Naive B cell (primary cell): ENCODE measurements around the gene SLC39A9. TPM values are rescaled to one million over a fixed set of nuclear protein-coding genes. Genes with fewer than 3 reads are reported as not detected.
A peak's percentile ranks its signal among the peaks of the same experiment; 100 is the strongest.
"Not testable (repeated sequence)": the region's sequence is repeated elsewhere in the genome, so short reads cannot be mapped to it uniquely, and the experiment has no call there.

Source experiments
- ATAC-seq, 2 donors: fragments of 150-1000 bp; cut with Tn5 transposase; 2 replicates each; pipeline ENCODE4 v1.10.0; 2021; ENCODE audit warnings: low read depth in 2 of 2, mild to moderate bottlenecking in 2 of 2, moderate library complexity in 2 of 2
- DNase-seq: peaks from one replicate; pipeline ENCODE4 v3.0.0; 2022
- H3K27ac Mint-ChIP-seq, 6 donors: one replicate each; pipeline ENCODE4 v1.8.0; 2020 to 2022; ENCODE audit warnings: mild to moderate bottlenecking in 6 of 6, mixed read lengths in 6 of 6, moderate library complexity in 5 of 6, inconsistent platforms in 2 of 6
- H3K27me3 Mint-ChIP-seq, 3 donors: one replicate each; pipeline ENCODE4 v1.8.0; 2021 to 2022; ENCODE audit warnings: mixed read lengths in 3 of 3, mild to moderate bottlenecking in 1 of 3
- H3K36me3 Mint-ChIP-seq, 2 donors: one replicate each; pipeline ENCODE4 v1.8.0; 2020 to 2022; ENCODE audit warnings: mixed read lengths in 2 of 2, inconsistent platforms in 1 of 2, mild to moderate bottlenecking in 1 of 2
- H3K4me1 Mint-ChIP-seq, 3 donors: one replicate each; pipeline ENCODE4 v1.8.0; 2020 to 2022; ENCODE audit warnings: mixed read lengths in 3 of 3, inconsistent platforms in 1 of 3, mild to moderate bottlenecking in 1 of 3, moderate library complexity in 1 of 3
- H3K4me3 Mint-ChIP-seq, 8 donors: one replicate each; pipeline ENCODE4 v1.8.0; 2020 to 2022; ENCODE audit warnings: mild to moderate bottlenecking in 8 of 8, mixed read lengths in 8 of 8, moderate library complexity in 8 of 8, inconsistent platforms in 2 of 8
- H3K9me3 Mint-ChIP-seq, 7 donors: one replicate each; pipeline ENCODE4 v1.8.0; 2020 to 2022; ENCODE audit warnings: mixed read lengths in 7 of 7, mild to moderate bottlenecking in 5 of 7, inconsistent platforms in 2 of 7, moderate library complexity in 1 of 7
- polyA plus RNA-seq, 6 donors: library from polyadenylated mRNA; unstranded; fragments of 300-500 nt; fragmentation: Illumina TruSeq; gene quantifications; one replicate each; pipeline ENCODE4 v1.2.3, GENCODE V29; 2021; ENCODE audit warnings: low read depth in 6 of 6

The SLC39A9 gene
- polyA plus RNA-seq, 6 donors from 2014 or later: 7.7 to 22.6 (median 18.4) TPM

DNA sequence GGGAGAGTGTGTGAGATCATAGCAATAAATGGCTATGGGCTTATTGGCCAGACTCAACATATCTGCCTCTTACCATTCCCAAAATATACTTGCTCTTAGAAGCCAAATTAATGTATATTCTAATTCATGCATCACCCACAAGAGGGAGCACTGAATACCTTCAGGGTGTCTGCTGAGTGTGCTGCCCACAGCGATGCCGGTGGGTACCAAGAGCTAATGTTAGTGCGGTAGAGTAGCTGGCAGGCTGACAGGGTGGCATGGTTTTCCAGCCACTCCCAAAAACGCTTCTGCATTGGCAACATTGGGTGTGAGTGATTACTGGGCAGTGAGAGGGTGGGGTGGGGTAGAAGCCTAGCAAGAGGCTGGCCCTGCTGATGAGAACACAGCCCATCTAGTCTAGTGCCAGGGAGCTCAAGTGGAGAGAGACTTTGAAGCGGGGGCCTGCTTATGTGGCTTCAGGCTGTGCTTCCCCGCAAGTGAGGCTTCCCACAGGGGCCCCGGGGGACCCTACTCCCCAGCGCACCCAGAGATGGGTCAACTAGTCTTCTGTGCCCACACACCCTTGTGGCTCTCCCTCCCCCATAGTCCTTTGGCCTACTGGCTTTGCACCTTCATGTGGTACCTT lies 76.8 kb downstream of the SLC39A9 start:
- ATAC-seq (no peak), DNase-seq (no peak)
- H3K27me3 Mint-ChIP-seq: peaks cover 21 to 48% (median 36%) of the 10 kb centered on the region in 3 donors
- H3K4me3 Mint-ChIP-seq: no peak overlapping the region
- H3K4me1 Mint-ChIP-seq: peaks cover 0 to 4% (median 4%) of the 10 kb centered on the region in 3 donors
- H3K27ac Mint-ChIP-seq: no peak overlapping the region
- peaks cover 0 to 10% of the 10 kb centered on the region in 2 donors for H3K36me3 Mint-ChIP-seq
- H3K9me3 Mint-ChIP-seq: peaks cover 0 to 3% (median 0%) of the 10 kb centered on the region in 7 donors

DNA sequence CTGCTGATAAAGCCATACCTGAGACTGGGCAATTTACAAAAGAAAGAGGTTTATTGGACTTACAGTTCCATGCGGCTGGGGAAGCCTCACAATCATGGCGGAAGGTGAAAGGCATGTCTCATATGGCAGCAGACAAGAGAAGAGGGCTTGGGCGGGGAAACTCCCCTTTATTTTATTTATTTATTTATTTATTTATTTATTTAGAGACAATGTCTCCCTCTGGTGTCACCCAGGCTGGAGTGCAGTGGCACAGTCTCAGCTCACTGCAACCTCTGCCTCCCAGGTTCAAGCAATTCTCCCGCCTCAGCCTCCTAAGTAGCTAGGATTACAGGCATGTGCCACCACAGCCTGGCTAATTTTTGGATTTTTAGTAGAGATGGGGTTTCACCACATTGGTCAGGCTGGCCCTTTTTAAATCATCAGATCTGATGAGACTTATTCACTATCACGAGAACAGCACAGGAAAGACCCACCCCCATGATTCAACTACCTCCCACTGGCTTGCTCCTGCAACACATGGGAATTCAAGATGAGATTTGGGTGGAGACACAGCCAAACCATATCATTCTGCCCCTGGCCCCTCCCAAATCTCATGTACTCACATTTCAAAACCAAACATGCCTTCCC lies 78.4 kb downstream of the SLC39A9 start:
- Mint-ChIP-seq H3K27ac (peak overlapping the region in 1 of 6 donors; percentile 75), H3K27me3 (peaks cover 26 to 48% (median 36%) of the 10 kb centered on the region in 3 donors)
- H3K9me3 Mint-ChIP-seq, H3K4me1 Mint-ChIP-seq, H3K4me3 Mint-ChIP-seq, DNase-seq, H3K36me3 Mint-ChIP-seq, ATAC-seq: not testable (repeated sequence)

DNA sequence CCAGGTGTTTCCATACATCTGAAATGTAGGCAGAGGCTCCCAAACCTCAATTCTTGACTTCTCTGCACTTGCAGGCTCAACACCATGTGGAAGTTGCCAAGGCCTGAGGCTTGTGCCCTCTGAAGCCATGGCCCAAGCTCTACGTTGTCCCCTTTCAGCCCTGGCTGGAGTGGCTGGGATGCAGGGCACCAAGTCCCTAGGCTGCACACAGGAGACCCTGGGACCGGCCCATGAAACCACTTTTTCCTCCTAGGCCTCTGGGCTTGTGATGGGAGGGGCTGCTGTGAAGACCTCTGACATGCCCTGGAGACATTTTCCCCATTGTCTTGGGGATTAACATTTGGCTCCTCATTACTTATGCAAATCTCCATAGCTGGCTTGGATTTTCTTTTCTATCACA lies 79.6 kb downstream of the SLC39A9 start:
- Mint-ChIP-seq H3K27me3 (peaks cover 31 to 58% (median 46%) of the 10 kb centered on the region in 3 donors), H3K4me1 (peaks cover 5 to 16% (median 15%) of the 10 kb centered on the region in 3 donors)
- not testable (repeated sequence) for H3K36me3 Mint-ChIP-seq, H3K9me3 Mint-ChIP-seq, H3K27ac Mint-ChIP-seq, H3K4me3 Mint-ChIP-seq, DNase-seq, ATAC-seq

DNA sequence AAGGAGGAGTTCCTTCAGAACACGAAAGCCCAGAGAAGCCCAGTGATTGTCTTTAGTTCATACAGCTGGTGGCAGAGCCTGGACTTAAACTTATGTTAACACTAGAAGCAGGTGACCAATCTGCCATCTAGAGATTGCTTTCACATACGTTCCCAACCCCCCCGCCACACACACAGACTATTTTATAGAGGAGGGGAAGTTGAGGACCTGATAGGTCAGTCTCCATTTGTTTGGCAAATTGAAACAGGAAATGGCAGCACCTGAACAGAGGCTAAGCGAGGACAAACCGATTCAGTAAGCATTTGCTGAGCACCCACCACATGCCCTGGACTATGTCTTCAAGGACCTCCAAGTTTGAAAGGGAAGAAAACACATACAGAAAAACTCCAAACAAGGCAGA lies 81.2 kb downstream of the SLC39A9 start:
- Mint-ChIP-seq H3K9me3 (peaks cover 0 to 3% (median 0%) of the 10 kb centered on the region in 7 donors), H3K4me1 (peaks cover 7 to 25% (median 22%) of the 10 kb centered on the region in 3 donors), H3K27ac (peak overlapping the region in 1 of 6 donors; percentile 73), H3K27me3 (peaks cover 41 to 63% (median 53%) of the 10 kb centered on the region in 3 donors), H3K4me3 (no peak overlapping the region), H3K36me3 (no peaks in the 10 kb centered on the region)
- DNase-seq (no peak), ATAC-seq (no peak)

DNA sequence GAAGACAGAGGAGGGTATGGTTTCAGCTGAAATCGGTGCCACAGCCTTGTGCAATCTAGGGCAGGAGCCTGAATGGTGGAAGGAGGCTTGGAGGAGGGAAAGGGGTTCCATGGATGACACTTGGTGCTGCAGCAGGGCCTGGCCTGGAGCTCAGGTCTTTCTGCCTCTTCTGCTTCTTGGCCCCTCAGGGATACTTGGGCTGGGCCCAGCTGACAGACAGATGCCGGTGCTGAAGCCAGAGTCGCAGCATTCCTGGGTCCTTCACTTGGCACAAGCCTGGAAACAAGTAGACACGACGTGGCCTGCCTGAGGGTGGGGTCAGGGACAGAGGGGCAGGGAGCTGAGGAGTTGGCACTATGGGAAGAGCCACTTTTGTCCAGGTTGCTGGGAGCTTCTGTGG lies 81.6 kb downstream of the SLC39A9 start:
- Mint-ChIP-seq H3K27me3 (peaks cover 39 to 62% (median 54%) of the 10 kb centered on the region in 3 donors), H3K4me3 (no peak overlapping the region), H3K36me3 (no peaks in the 10 kb centered on the region), H3K9me3 (peaks cover 0 to 3% (median 0%) of the 10 kb centered on the region in 7 donors), H3K4me1 (peaks cover 7 to 25% (median 20%) of the 10 kb centered on the region in 3 donors), H3K27ac (no peak overlapping the region)
- no peak for ATAC-seq
- DNase-seq: no peak

DNA sequence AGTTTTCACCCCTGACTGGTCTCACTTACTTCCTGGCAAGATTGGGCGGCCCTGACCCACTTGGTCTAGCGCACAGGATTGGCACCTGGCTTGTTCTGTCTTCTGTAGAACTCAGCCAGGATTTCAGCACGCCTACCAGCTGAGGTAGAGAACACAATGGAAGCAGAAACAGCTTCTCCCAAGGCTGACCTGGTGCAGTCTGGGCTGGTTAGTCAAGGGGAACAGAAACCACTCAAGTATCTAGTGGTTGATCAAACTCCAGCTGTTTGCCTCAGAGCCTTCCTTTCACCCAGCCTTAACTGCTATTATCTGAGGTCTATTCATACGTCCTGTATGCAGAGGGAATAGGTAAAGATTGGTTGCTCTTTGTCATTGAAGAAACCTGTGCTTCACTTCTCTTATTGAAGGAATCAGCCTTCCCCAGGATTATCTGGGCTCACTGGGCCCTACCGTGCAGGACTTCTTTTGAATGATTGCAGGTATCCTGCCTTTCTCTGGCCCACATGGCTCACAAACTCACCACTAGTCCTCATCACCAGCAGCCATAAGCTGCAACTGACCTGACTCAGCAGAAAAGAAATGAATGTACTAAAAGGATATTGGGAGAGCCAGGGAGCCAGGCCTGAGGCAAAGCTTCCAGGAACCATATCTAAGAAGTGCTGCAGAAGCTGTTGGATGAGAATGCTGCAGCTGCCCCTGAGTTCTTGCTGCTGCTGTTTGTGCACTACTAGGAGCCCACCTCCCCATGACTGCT lies 83.5 kb downstream of the SLC39A9 start:
- Mint-ChIP-seq H3K9me3 (peaks cover 0 to 2% (median 0%) of the 10 kb centered on the region in 7 donors), H3K27me3 (peaks cover 50 to 73% (median 63%) of the 10 kb centered on the region in 3 donors), H3K4me1 (peaks cover 7 to 22% (median 18%) of the 10 kb centered on the region in 3 donors), H3K36me3 (no peaks in the 10 kb centered on the region), H3K4me3 (peak overlapping the region in 1 of 8 donors; percentile 69), H3K27ac (no peak overlapping the region)
- DNase-seq (no peak), ATAC-seq (peak; percentile 54 to 71)

DNA sequence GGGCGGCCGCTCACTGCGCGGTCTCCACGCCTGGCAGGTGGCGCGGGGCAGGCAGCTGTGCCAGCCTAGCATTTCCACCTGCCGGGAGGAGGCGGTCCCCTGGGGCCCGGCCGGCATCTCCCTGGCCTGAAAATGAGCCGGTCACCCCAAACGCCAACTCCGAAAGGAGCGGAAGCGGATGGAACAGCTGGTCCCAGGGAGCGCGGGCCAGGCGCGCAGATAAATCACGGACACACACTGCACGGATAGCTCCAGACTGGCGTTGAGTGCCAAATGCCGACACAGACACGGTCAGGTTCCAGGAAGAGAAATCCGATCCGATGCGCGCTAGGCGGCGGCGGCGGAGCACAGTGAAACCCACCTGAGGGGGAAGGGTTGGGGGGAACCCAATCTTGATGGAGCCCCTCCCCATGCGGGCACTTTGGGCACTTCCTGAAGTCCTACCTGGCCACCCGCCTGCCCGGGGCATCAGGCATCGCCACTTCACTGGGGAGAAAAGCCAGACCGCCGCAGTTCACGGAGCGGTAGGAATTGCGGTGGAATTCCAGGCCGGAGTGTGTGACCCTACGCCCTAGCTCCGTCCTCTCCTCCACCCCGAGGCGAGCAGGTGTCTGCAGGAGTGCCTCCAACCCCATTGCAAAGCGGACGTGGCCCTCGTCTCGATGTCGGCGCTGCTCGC lies 85.4 kb downstream of the SLC39A9 start:
- H3K4me3 Mint-ChIP-seq: peak overlapping the region in 6 of 8 donors; percentile 40 to 70 (median 50)
- peaks cover 46 to 71% (median 59%) of the 10 kb centered on the region in 3 donors for H3K27me3 Mint-ChIP-seq
- no peak for DNase-seq
- peaks cover 7 to 22% (median 18%) of the 10 kb centered on the region in 3 donors for H3K4me1 Mint-ChIP-seq
- no peak for ATAC-seq
- H3K27ac Mint-ChIP-seq: no peak overlapping the region
- H3K36me3 Mint-ChIP-seq: no peaks in the 10 kb centered on the region
- peaks cover 0 to 2% (median 0%) of the 10 kb centered on the region in 7 donors for H3K9me3 Mint-ChIP-seq

DNA sequence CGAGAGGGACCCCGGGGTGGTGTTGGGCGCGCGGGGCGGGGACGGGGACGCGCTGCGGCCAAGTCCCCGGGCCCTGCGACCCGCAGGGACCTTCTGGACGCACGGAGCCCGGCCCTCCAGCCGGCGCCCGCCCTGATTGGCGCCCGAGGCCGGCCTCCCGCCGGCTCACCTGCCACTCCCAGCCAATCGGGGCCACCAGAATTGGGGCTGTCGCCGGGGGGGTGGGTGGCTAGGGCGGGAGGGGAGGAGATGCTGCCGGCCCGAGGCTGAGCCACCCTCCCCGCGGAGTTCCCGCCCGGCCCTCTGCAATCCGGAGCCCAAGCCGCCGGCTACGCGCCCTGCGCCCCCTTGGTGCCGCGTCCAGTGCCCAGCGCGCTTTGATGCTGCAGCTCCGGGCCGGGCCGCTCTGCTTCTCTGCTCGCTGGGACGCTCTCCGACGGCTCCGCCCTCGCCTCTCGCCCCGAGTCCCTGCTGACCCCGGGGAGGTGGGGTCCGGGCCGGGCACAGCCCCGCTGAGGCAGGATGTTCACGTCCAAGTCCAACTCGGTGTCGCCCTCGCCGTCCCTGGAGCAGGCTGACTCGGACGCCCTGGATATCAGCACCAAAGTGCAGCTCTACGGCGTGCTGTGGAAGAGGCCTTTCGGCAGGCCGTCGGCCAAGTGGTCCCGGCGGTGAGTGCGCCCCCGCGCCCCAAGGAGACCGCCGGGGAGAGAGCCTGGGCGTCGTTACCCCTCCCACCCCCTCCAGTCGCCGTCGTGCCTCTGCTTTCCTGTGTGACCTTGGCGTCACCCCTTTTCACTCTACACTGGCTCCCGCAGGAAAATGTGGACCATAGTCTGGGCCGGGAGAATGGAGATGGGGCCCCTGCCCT lies 86.2 kb downstream of the SLC39A9 start, which contains the start of gene PLEKHD1:
PLEKHD1 (plus strand) TSS at position 285 of the 871 bp plus-strand sequence; CDS start at position 523, 238 bp downstream.
- peaks cover 7 to 22% (median 18%) of the 10 kb centered on the region in 3 donors for H3K4me1 Mint-ChIP-seq
- peaks cover 0 to 2% (median 0%) of the 10 kb centered on the region in 7 donors for H3K9me3 Mint-ChIP-seq
- H3K36me3 Mint-ChIP-seq: no peaks in the 10 kb centered on the region
- H3K4me3 Mint-ChIP-seq: peak within 1 kb of the TSS in 7 of 8 donors; percentile 20 to 70 (median 45)
- DNase-seq: no peak
- peaks cover 45 to 68% (median 52%) of the 10 kb centered on the region in 3 donors for H3K27me3 Mint-ChIP-seq
- no peak within 1 kb of the TSS for H3K27ac Mint-ChIP-seq
- ATAC-seq: no peak

DNA sequence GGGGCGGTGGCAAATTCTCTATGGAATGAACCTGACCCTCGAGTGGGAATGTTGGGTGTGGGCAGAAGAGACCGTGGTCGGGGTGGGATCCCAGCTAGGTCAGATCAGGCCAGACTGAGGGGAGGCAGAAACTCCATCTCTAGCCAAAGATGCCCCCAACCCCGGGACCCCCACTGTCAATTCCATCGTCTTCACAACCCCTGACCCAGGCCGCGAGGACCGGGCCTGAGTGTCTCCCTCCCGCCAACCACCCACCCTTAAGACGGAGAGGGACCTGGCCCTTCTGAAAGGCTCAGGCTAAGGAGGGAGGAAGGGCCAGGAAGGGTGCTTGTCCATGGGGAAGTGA lies 86.8 kb downstream of the SLC39A9 start:
- H3K9me3 Mint-ChIP-seq: peaks cover 0 to 2% (median 0%) of the 10 kb centered on the region in 7 donors
- no peak overlapping the region for H3K27ac Mint-ChIP-seq
- peaks cover 7 to 22% (median 18%) of the 10 kb centered on the region in 3 donors for H3K4me1 Mint-ChIP-seq
- peaks cover 45 to 62% (median 46%) of the 10 kb centered on the region in 3 donors for H3K27me3 Mint-ChIP-seq
- no peaks in the 10 kb centered on the region for H3K36me3 Mint-ChIP-seq
- peak overlapping the region in 2 of 8 donors; percentile 20 to 33 for H3K4me3 Mint-ChIP-seq
- ATAC-seq (no peak), DNase-seq (no peak)

DNA sequence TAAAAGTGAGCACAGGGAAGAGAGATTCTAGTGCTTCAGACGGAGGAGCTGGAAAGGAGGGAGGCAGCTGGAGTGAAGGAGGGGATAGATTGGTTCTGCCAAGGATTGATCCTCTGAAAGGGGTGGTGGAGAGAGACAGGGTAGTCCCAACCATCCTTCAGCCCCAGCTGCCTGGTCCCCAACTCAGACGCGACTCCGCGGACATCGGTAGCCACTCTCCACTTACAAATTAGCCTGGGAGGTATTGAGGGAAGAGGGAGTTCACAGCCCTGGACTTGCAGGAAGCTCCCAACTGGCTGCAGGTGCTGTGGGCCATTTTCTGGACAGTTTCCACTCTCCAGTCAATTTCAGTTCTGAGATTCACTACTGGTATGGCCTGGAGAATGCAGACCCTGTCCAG lies 87.2 kb downstream of the SLC39A9 start:
- Mint-ChIP-seq H3K9me3 (peaks cover 0 to 2% (median 0%) of the 10 kb centered on the region in 7 donors), H3K36me3 (no peaks in the 10 kb centered on the region), H3K4me3 (peak overlapping the region in 1 of 8 donors; percentile 5), H3K27ac (no peak overlapping the region), H3K27me3 (peaks cover 45 to 62% (median 46%) of the 10 kb centered on the region in 3 donors), H3K4me1 (peaks cover 7 to 22% (median 18%) of the 10 kb centered on the region in 3 donors)
- DNase-seq (no peak), ATAC-seq (no peak)

DNA sequence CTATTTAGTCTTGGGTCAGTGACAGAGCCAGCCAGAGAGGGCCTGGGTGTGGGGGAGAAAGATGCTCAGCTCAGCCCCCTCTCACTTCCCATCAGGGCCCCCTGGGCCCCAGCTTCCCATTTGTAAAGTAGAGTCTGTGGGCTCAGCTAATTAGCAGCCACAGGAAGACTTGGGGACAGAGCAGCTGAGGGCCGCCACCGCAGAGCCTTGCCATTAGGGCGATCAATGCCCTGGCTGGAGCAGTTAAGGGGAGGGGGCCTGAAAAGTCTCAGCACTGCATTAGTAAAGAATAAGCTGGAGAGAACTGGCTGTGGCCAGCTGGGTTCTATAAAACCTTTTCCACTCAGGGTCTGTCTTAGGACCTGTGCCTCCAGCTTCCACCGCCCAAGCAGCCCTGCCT lies 88.7 kb downstream of the SLC39A9 start:
- peaks cover 48 to 65% (median 48%) of the 10 kb centered on the region in 3 donors for H3K27me3 Mint-ChIP-seq
- H3K4me1 Mint-ChIP-seq: peaks cover 7 to 16% (median 12%) of the 10 kb centered on the region in 3 donors
- no peak overlapping the region for H3K27ac Mint-ChIP-seq
- H3K4me3 Mint-ChIP-seq: peak overlapping the region in 1 of 8 donors; percentile 7
- peaks cover 0 to 2% (median 0%) of the 10 kb centered on the region in 7 donors for H3K9me3 Mint-ChIP-seq
- DNase-seq: no peak
- no peak for ATAC-seq
- no peaks in the 10 kb centered on the region for H3K36me3 Mint-ChIP-seq

DNA sequence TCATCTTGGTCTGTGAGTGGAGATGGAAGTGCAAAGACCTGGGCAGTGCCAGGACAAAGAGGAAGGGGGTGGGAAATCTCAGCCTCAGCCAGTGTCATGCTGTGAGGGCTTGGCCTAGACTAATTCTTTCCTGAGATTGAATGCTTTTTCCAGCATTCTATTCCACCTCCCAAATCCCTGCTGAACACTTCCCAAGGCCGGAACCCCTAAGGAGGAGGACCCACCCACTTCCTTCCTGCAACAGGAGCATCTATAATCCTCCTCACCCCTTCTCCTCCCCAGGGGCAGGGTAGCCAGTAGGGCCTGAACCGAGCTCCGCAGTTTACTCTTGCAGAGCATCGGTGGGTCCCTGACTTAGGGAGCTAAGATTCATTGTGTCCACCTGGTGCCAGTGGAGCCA lies 89.3 kb downstream of the SLC39A9 start:
- H3K27me3 Mint-ChIP-seq: peaks cover 47 to 62% (median 51%) of the 10 kb centered on the region in 3 donors

More for the DNA sequence above, 89.3 kb downstream of the SLC39A9 start:
- Mint-ChIP-seq H3K27ac (no peak overlapping the region), H3K4me3 (no peak overlapping the region), H3K4me1 (peaks cover 4 to 12% (median 8%) of the 10 kb centered on the region in 3 donors), H3K9me3 (peaks cover 0 to 2% (median 0%) of the 10 kb centered on the region in 7 donors), H3K36me3 (no peaks in the 10 kb centered on the region)
- DNase-seq: no peak
- no peak for ATAC-seq
